HEK293 (cell line): Measurements from ENCODE around the gene PSMG1.

Experiments used
- CTCF ChIP-seq: fragments of 450-650 bp; formaldehyde crosslinking; IDR thresholded peaks from 2 replicates; pipeline ENCODE4 v1.5.1; 2016; ENCODE audit warnings: missing biosample characterization, missing genetic modification characterization
- HOXA7 ChIP-seq: sonication (generic); formaldehyde crosslinking; IDR thresholded peaks from 2 replicates; pipeline ENCODE4 v1.8.1; 2022; ENCODE audit warnings: missing genetic modification reagents, borderline replicate concordance
- KLF17 ChIP-seq: fragments of 450-650 bp; formaldehyde crosslinking; IDR thresholded peaks from 2 replicates; pipeline ENCODE4 v1.5.1; 2016; ENCODE audit warnings: missing biosample characterization, missing genetic modification characterization
- KLF7 ChIP-seq: fragments of 450-650 bp; formaldehyde crosslinking; IDR thresholded peaks from 2 replicates; pipeline ENCODE4 v1.5.1; 2016; ENCODE audit warnings: missing biosample characterization, missing genetic modification characterization, borderline replicate concordance
- KLF9 ChIP-seq: fragments of 450-650 bp; formaldehyde crosslinking; IDR thresholded peaks from 2 replicates; pipeline ENCODE4 v1.5.1; 2016; ENCODE audit warnings: missing biosample characterization, missing genetic modification characterization, low read depth
- REST ChIP-seq: fragments of 450-650 bp; formaldehyde crosslinking; IDR thresholded peaks from 2 replicates; pipeline ENCODE4 v1.5.1; 2016; ENCODE audit warnings: missing biosample characterization, missing genetic modification characterization
- TCF7L2 ChIP-seq: IDR thresholded peaks from 2 replicates; pipeline ENCODE4 v1.6.1; 2011; ENCODE audit warnings: low read depth, mild to moderate bottlenecking, inconsistent platforms, low read length, moderate library complexity, borderline replicate concordance
- ZBTB10 ChIP-seq: fragments of 450-650 bp; formaldehyde crosslinking; IDR thresholded peaks from 2 replicates; pipeline ENCODE4 v1.5.1; 2016; ENCODE audit warnings: missing biosample characterization, missing genetic modification characterization
- ZBTB21 ChIP-seq: fragments of 450-650 bp; formaldehyde crosslinking; IDR thresholded peaks from 2 replicates; pipeline ENCODE4 v1.5.1; 2017; ENCODE audit warnings: missing biosample characterization, missing genetic modification characterization
- ZNF146 ChIP-seq: fragments of 450-650 bp; formaldehyde crosslinking; IDR thresholded peaks from 2 replicates; pipeline ENCODE4 v1.5.1; 2016; ENCODE audit warnings: missing biosample characterization, missing genetic modification characterization
- ZNF18 ChIP-seq: fragments of 450-650 bp; formaldehyde crosslinking; IDR thresholded peaks from 2 replicates; pipeline ENCODE4 v1.5.1; 2016; ENCODE audit warnings: missing biosample characterization, missing genetic modification characterization
- ZNF398 ChIP-seq: fragments of 450-650 bp; formaldehyde crosslinking; IDR thresholded peaks from 2 replicates; pipeline ENCODE4 v1.5.1; 2017; ENCODE audit warnings: missing biosample characterization, missing genetic modification characterization
- ZSCAN30 ChIP-seq: fragments of 450-650 bp; IDR thresholded peaks from 2 replicates; pipeline ENCODE4 v1.5.1; 2018; ENCODE audit warnings: missing biosample characterization, mild to moderate bottlenecking, missing genetic modification characterization, moderate library complexity

GRCh38 chr21:39208624-39209333 is 25.5 kb upstream of the PSMG1 start:
- TF ChIP-seq KLF17 (tag by site-specific recombination) (no peak), ZNF18 (no peak), CTCF (tag by site-specific recombination) (no peak), ZNF146 (tag by site-specific recombination) (no peak), KLF7 (tag by site-specific recombination) (no peak), HOXA7 (CRISPR knock-in tag) (no peak), ZBTB21 (tag by site-specific recombination) (no peak), TCF7L2 (no peak), ZBTB10 (tag by site-specific recombination) (no peak), ZNF398 (tag by site-specific recombination) (no peak), ZSCAN30 (tag by site-specific recombination) (no peak), REST (no peak), KLF9 (tag by site-specific recombination) (no peak)
